ENCODE results near the gene SERPIND1.

- no peak for TF ChIP-seq POLR2A (IDR thresholded peaks at IDR 0.05)
- no peak for TF ChIP-seq CTCF (IDR thresholded peaks at IDR 0.05)
These were observed 969 bp downstream of the SERPIND1 start for GRCh38 chr22:20774882-20775281.

All from breast epithelium (tissue), 3 donors.